ENCODE results near the gene GPC5.
"Not testable (repeated sequence)": the region's sequence is repeated elsewhere in the genome, so short reads cannot be mapped to it uniquely, and the experiment has no call there.

GPC5 gene

GRCh38 chr13:91798338-91798737, 399.9 kb downstream of the GPC5 start:
- DNase-seq: not testable (repeated sequence)

- DNase-seq: not testable (repeated sequence)
Observed at GRCh38 chr13:91801772-91802171, 403.4 kb downstream of the GPC5 start.

- no peak for DNase-seq
Observed at GRCh38 chr13:91802957-91803356, 404.5 kb downstream of the GPC5 start.

GRCh38 chr13:91804724-91805123, 406.3 kb downstream of the GPC5 start:
- DNase-seq: no peak

- DNase-seq: no peak
Observed at GRCh38 chr13:91805605-91806004, 407.2 kb downstream of the GPC5 start.

- no peak for DNase-seq
Observed at GRCh38 chr13:91809161-91809560, 410.7 kb downstream of the GPC5 start.

GRCh38 chr13:91813253-91813652, 414.8 kb downstream of the GPC5 start:
- DNase-seq: no peak

GRCh38 chr13:91816263-91816807, 417.9 kb downstream of the GPC5 start:
- no peak for DNase-seq

- no peak for DNase-seq
Observed at GRCh38 chr13:91817250-91817649, 418.8 kb downstream of the GPC5 start.

- DNase-seq: no peak
Observed at GRCh38 chr13:91824416-91824815, 426.0 kb downstream of the GPC5 start.

GRCh38 chr13:91825516-91825915, 427.1 kb downstream of the GPC5 start:
- DNase-seq: no peak

GRCh38 chr13:91836553-91836952, 438.1 kb downstream of the GPC5 start:
- DNase-seq: no peak

- DNase-seq: no peak
Observed at GRCh38 chr13:91845612-91846011, 447.2 kb downstream of the GPC5 start.

- no peak for DNase-seq
Observed at GRCh38 chr13:91863699-91864098, 465.3 kb downstream of the GPC5 start.

- DNase-seq: no peak
Observed at GRCh38 chr13:91868351-91868750, 469.9 kb downstream of the GPC5 start.

- no peak for DNase-seq
Observed at GRCh38 chr13:91878491-91878890, 480.1 kb downstream of the GPC5 start.

GRCh38 chr13:91879360-91879759, 480.9 kb downstream of the GPC5 start:
- DNase-seq: no peak

- DNase-seq: no peak
Observed at GRCh38 chr13:91882918-91883317, 484.5 kb downstream of the GPC5 start.

GRCh38 chr13:91889641-91890040, 491.2 kb downstream of the GPC5 start:
- DNase-seq: no peak

GRCh38 chr13:91891141-91891540, 492.7 kb downstream of the GPC5 start:
- DNase-seq: no peak

- no peak for DNase-seq
Observed at GRCh38 chr13:91893040-91893439, 494.6 kb downstream of the GPC5 start.

- DNase-seq: no peak
Observed at GRCh38 chr13:91894316-91894715, 495.9 kb downstream of the GPC5 start.

- no peak for DNase-seq
Observed at GRCh38 chr13:91896547-91896946, 498.1 kb downstream of the GPC5 start.

- DNase-seq: not testable (repeated sequence)
Observed at GRCh38 chr13:91898986-91899385, 500.6 kb downstream of the GPC5 start.

GRCh38 chr13:91902291-91902690, 503.9 kb downstream of the GPC5 start:
- no peak for DNase-seq

GRCh38 chr13:91904005-91904404, 505.6 kb downstream of the GPC5 start:
- DNase-seq: no peak
